ENCODE measurements around the gene TRPM3. TPM values are rescaled to one million over a fixed set of nuclear protein-coding genes. Genes with fewer than 3 reads are reported as not detected.

Gene TRPM3
- total RNA-seq, 4 donors from 2014 or later, result 0.11 to 1.3 (median 0.21) TPM

DNA sequence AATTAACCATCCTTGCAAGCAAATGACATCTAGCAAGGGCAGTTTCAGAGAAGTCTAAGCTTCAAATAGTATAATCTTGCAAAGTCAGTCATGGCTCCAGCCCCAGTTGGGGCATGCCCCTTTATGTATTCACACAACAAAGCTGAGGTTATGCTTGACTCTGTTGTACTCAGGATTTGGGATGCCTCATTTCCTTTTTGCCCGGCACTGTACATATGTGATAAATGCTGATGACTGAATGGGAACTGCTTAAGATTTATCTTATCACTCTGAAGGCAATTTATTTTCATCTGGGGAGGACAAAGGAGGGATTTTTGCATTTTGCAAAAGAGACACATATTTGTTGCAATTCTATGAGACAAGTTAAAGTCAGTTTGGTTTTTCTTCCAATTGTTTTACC, 219.2 kb downstream of the TRPM3 start:
- Histone ChIP-seq H3K36me3 (no peaks in the 10 kb centered on the region), H3K27ac (no peak overlapping the region), H3K4me3 (no peak overlapping the region), H3K27me3 (no peaks in the 10 kb centered on the region), H3K4me1 (peaks cover 7% of the 10 kb centered on the region), H3K9me3 (no peaks in the 10 kb centered on the region)
- no peak for TF ChIP-seq EP300 (IDR thresholded peaks at IDR 0.05)
- TF ChIP-seq POLR2A (IDR thresholded peaks at IDR 0.05), result no peak
- TF ChIP-seq, protein P1, sequence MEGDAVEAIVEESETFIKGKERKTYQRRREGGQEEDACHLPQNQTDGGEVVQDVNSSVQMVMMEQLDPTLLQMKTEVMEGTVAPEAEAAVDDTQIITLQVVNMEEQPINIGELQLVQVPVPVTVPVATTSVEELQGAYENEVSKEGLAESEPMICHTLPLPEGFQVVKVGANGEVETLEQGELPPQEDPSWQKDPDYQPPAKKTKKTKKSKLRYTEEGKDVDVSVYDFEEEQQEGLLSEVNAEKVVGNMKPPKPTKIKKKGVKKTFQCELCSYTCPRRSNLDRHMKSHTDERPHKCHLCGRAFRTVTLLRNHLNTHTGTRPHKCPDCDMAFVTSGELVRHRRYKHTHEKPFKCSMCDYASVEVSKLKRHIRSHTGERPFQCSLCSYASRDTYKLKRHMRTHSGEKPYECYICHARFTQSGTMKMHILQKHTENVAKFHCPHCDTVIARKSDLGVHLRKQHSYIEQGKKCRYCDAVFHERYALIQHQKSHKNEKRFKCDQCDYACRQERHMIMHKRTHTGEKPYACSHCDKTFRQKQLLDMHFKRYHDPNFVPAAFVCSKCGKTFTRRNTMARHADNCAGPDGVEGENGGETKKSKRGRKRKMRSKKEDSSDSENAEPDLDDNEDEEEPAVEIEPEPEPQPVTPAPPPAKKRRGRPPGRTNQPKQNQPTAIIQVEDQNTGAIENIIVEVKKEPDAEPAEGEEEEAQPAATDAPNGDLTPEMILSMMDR (IDR thresholded peaks at IDR 0.05), result no peak
- no peak for TF ChIP-seq POLR2AphosphoS5 (IDR thresholded peaks at IDR 0.05)
- DNase-seq (ENCODE audit: low spot score in 2 of 2), result no peak
- WGBS, result 59% methylated on average over 1 of the region's 1 CpG

DNA sequence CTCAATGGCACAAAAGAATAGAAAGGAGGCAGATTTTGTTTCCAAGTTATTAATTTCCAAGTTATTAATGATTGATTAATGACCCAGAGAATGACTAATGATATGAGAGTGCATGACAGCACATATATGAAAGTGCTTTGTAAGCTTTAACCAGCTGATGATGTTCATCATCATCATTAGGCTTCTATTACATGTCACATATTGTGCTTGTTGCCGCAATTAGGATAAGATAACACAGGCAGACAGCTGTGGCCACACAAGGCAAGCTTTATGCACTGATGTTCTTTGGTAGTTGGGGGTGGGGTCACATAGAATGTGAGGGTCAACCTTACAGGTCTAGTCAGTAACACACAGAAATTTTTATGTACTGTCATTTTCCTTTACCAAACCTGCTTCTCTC, 219.7 kb downstream of the TRPM3 start:
- no peak overlapping the region for H3K4me3 ChIP-seq
- no peak overlapping the region for H3K27ac ChIP-seq
- DNase-seq (ENCODE audit: low spot score in 2 of 2), result no peak
- WGBS, result 100% methylated on average over 1 of the region's 1 CpG
- H3K27me3 ChIP-seq, result no peaks in the 10 kb centered on the region
- peaks cover 7% of the 10 kb centered on the region for H3K4me1 ChIP-seq
- TF ChIP-seq POLR2AphosphoS5 (IDR thresholded peaks at IDR 0.05) (no peak), POLR2A (IDR thresholded peaks at IDR 0.05) (no peak), EP300 (IDR thresholded peaks at IDR 0.05) (no peak)
- TF ChIP-seq, protein P1 (IDR thresholded peaks at IDR 0.05), result no peak
- H3K9me3 ChIP-seq, result no peaks in the 10 kb centered on the region
- no peaks in the 10 kb centered on the region for H3K36me3 ChIP-seq

DNA sequence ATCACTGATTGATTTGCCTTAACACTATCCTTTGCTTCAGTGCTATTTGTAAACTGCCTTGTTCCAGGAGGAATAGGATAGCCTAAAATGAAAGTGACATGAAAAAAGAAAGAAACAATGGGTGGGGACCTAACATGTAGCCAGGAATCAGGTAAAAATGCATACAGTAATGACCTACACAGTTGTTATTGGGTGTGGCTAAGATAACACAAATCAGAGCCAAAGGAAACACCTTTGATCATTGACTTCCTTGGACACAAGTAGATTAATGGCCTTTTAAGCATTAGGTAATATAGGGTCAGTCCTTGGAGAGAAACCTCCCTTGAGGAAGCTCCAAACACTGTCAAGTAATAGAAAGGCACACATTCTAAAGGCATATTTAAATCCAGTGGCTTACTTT, 220.4 kb downstream of the TRPM3 start:
- Histone ChIP-seq H3K27me3 (no peaks in the 10 kb centered on the region), H3K27ac (no peak overlapping the region), H3K9me3 (no peaks in the 10 kb centered on the region), H3K4me1 (peaks cover 7% of the 10 kb centered on the region), H3K36me3 (no peaks in the 10 kb centered on the region), H3K4me3 (no peak overlapping the region)
- no peak for DNase-seq (ENCODE audit: low spot score in 2 of 2)
- TF ChIP-seq POLR2AphosphoS5 (IDR thresholded peaks at IDR 0.05) (no peak), POLR2A (IDR thresholded peaks at IDR 0.05) (no peak), EP300 (IDR thresholded peaks at IDR 0.05) (no peak)
- TF ChIP-seq, protein P1 (IDR thresholded peaks at IDR 0.05), result no peak

DNA sequence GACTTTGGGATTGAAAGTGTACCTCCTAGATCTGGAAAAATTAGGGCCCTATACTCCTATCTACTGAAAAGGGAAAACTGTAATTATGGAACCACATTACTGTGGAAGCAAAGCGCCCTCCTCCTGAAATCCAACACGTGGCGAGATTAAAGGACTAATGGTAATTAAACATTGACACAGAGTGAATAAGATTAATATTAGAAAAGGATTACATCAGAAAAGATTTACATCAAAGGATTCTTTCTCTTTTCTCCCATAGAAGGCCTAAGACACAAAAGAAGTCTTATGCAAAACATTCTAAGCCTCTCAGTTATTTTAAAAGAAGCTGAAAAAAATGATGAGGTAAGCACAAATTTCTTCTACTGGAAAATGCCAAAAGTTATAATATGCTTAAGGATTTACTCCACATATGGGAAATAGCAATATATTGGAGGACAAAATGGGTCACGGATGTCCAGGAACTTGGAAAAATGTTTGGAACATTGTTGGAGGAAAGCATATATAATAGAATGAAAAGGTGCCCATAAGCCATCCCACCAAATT, 227.8 kb downstream of the TRPM3 start:
- Histone ChIP-seq H3K27me3 (no peaks in the 10 kb centered on the region), H3K4me3 (no peak overlapping the region), H3K27ac (no peak overlapping the region), H3K9me3 (no peaks in the 10 kb centered on the region), H3K4me1 (no peaks in the 10 kb centered on the region), H3K36me3 (no peaks in the 10 kb centered on the region)
- no peak for TF ChIP-seq POLR2A (IDR thresholded peaks at IDR 0.05)
- TF ChIP-seq, protein P1 (IDR thresholded peaks at IDR 0.05), result no peak
- no peak for TF ChIP-seq EP300 (IDR thresholded peaks at IDR 0.05)
- no peak for TF ChIP-seq POLR2AphosphoS5 (IDR thresholded peaks at IDR 0.05)
- 78% methylated on average over 4 of the region's 4 CpGs for WGBS
- DNase-seq (ENCODE audit: low spot score in 2 of 2), result no peak

DNA sequence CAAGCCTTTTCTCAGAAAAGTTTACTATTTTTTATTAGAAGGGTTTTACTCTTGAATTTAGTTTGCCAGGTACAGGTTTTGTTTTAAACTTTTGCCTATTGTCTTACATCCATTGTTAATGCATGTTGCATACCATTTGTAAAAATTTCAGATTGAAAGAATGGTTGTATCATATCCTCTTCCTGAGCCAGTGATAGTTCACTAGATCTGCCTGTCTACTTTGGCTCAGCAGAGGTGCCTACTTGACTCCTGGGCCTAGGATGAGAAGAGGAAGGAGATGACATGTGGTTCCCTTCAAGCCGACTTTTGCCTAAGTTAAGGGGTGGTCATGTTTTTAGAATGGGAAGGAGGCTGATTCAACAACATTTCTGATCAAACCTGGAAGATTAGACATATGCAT, 232.9 kb downstream of the TRPM3 start:
- Histone ChIP-seq H3K36me3 (no peaks in the 10 kb centered on the region), H3K9me3 (no peaks in the 10 kb centered on the region), H3K4me3 (no peak overlapping the region), H3K27ac (no peak overlapping the region), H3K27me3 (no peaks in the 10 kb centered on the region), H3K4me1 (no peaks in the 10 kb centered on the region)
- WGBS, result 83% methylated on average over 1 of the region's 1 CpG
- DNase-seq (ENCODE audit: low spot score in 2 of 2), result no peak
- TF ChIP-seq POLR2AphosphoS5 (IDR thresholded peaks at IDR 0.05) (no peak), EP300 (IDR thresholded peaks at IDR 0.05) (no peak), POLR2A (IDR thresholded peaks at IDR 0.05) (no peak)
- TF ChIP-seq, protein P1 (IDR thresholded peaks at IDR 0.05), result no peak
